HCT116 (cell line): Measurements from ENCODE around the gene TRAT1. TPM values are rescaled to one million over a fixed set of nuclear protein-coding genes. Genes with fewer than 3 reads are reported as not detected.

Experiments used
- ATAC-seq: fragments of 200-7000 bp; cut with Tn5 transposase; 2 replicates; pipeline ENCODE4 v1.9.1; 2020; ENCODE audit warnings: mild to moderate bottlenecking, moderate library complexity
- Bru-seq: library from RNA; stranded (reverse); fragments of 400-500 nt; gene quantifications from one replicate; lab custom pipeline; 2021; lab: Mats Ljungman, UMichigan
- BruChase-seq, 2 experiments: library from RNA; stranded (reverse); fragments of 400-500 nt; gene quantifications; one replicate each; lab custom pipeline; 2021; lab: Mats Ljungman, UMichigan
- BruUV-seq: library from RNA; stranded (reverse); fragments of 400-500 nt; replicated peaks from 2 replicates; lab custom pipeline; 2021; lab: Mats Ljungman, UMichigan
- CTCF ChIA-PET: fragments of 300-600 bp; sonication (Branson Sonifier 250); formaldehyde crosslinking; loops from one replicate; lab custom pipeline; 2021; ENCODE audit warnings: antibody characterized with exemption; lab: Charles Lee
- POLR2A ChIA-PET: fragments of 300-600, 350-600 bp; sonication (Branson Sonifier 250); formaldehyde crosslinking; loops from one replicate; lab custom pipeline; 2021; ENCODE audit warnings: antibody characterized with exemption; lab: Charles Lee
- RAD21 ChIA-PET, 2 experiments: fragments of 300-600 bp; sonication (Branson Sonifier 250); formaldehyde crosslinking; loops; one replicate each; lab custom pipeline; 2023; ENCODE audit warnings: low total read pairs in 2 of 2; ENCODE audit not compliant: uncharacterized antibody in 2 of 2, unreplicated experiment in 2 of 2, low non-redundant PET in 1 of 2; lab: Charles Lee
- DNase-seq: peaks from one replicate; pipeline ENCODE4 v3.0.0-alpha.2; 2010; ENCODE audit warnings: low read depth, low spot score
- H2AFZ ChIP-seq: fragments of 200-600 bp; shearing (Covaris generic), sonication (generic); 2 replicates; pipeline ENCODE4 v1.6.1; 2017; ENCODE audit warnings: low read depth, mixed run types, mixed read lengths, antibody characterized with exemption, low read length; ENCODE audit not compliant: poor library complexity, severe bottlenecking
- H3K27ac ChIP-seq: 2 replicates; pipeline ENCODE4 v1.5.1; 2012; ENCODE audit warnings: low read depth, low read length
- H3K27me3 ChIP-seq: fragments of 200-600 bp; sonication (generic); 2 replicates; pipeline ENCODE4 v1.6.1; 2016; ENCODE audit warnings: mixed run types, low read length, mixed read lengths; ENCODE audit not compliant: insufficient read depth
- H3K36me3 ChIP-seq, 2 experiments: fragments of 200-500 bp in 1 of 2; fragments of 200-600 bp in 1 of 2; sonication (Bioruptor generic) in 1 of 2; sonication (generic) in 1 of 2; 2 replicates each; pipeline versions ENCODE4 v1.5.1 to v1.6.1; 2014 to 2016; ENCODE audit warnings: low read length in 2 of 2, inconsistent platforms in 1 of 2, mixed read lengths in 1 of 2, mixed run types in 1 of 2; ENCODE audit not compliant: insufficient read depth in 2 of 2, control insufficient read depth in 1 of 2
- H3K4me1 ChIP-seq, 2 experiments: fragments of 200-600 bp in 1 of 2; sonication (generic) in 1 of 2; 2 replicates each; pipeline versions ENCODE4 v1.5.1 to v1.6.1; 2012 to 2017; ENCODE audit warnings: low read length in 2 of 2, inconsistent platforms in 1 of 2, mild to moderate bottlenecking in 1 of 2, mixed read lengths in 1 of 2, mixed run types in 1 of 2, moderate library complexity in 1 of 2; ENCODE audit not compliant: insufficient read depth in 2 of 2, control insufficient read depth in 1 of 2
- H3K4me2 ChIP-seq: fragments of 200-600 bp; sonication (generic); 2 replicates; pipeline ENCODE4 v1.6.1; 2017; ENCODE audit warnings: mixed run types, low read length, mixed read lengths
- H3K4me3 ChIP-seq, 2 experiments: fragments of 200-600 bp in 1 of 2; sonication (generic) in 1 of 2; replicated peaks in 1 of 2; 2 replicates each; pipeline ENCODE4 v1.5.1; 2011 to 2016; ENCODE audit warnings: low read length in 2 of 2, control low read depth in 1 of 2, low read depth in 1 of 2, mild to moderate bottlenecking in 1 of 2, mixed read lengths in 1 of 2, mixed run types in 1 of 2
- H3K79me2 ChIP-seq: fragments of 200-600 bp; sonication (generic); 2 replicates; pipeline ENCODE4 v1.6.1; 2017; ENCODE audit warnings: mild to moderate bottlenecking, mixed run types, low read length, moderate library complexity, mixed read lengths; ENCODE audit not compliant: insufficient read depth
- H3K9ac ChIP-seq: fragments of 200-600 bp; sonication (generic); 2 replicates; pipeline ENCODE4 v1.6.1; 2016; ENCODE audit warnings: low read length, mixed read lengths
- H3K9me2 ChIP-seq: fragments of 200-600 bp; sonication (generic), shearing (Covaris generic); 2 replicates; pipeline ENCODE4 v1.6.1; 2017; ENCODE audit warnings: mixed run types, mild to moderate bottlenecking, moderate library complexity; ENCODE audit not compliant: insufficient read depth
- H3K9me3 ChIP-seq, 2 experiments: fragments of 200-500 bp in 1 of 2; fragments of 200-600 bp in 1 of 2; sonication (Bioruptor generic) in 1 of 2; sonication (generic) in 1 of 2; 2 replicates each; pipeline ENCODE4 v1.6.1; 2014 to 2017; ENCODE audit warnings: low read length in 2 of 2, mixed read lengths in 2 of 2, inconsistent platforms in 1 of 2, low read depth in 1 of 2, mild to moderate bottlenecking in 1 of 2, mixed run types in 1 of 2, moderate library complexity in 1 of 2; ENCODE audit not compliant: control insufficient read depth in 1 of 2, insufficient read depth in 1 of 2
- H4K20me1 ChIP-seq: fragments of 200-600 bp; sonication (generic), shearing (Covaris generic); 2 replicates; pipeline ENCODE4 v1.6.1; 2017; ENCODE audit warnings: mixed run types, mild to moderate bottlenecking, moderate library complexity; ENCODE audit not compliant: insufficient read depth
- CBX3 ChIP-seq: IDR thresholded peaks from 2 replicates; pipeline ENCODE4 v1.6.1; 2012; ENCODE audit warnings: low read depth
- EZH2phosphoT487 ChIP-seq: fragments of 200-600 bp; IDR thresholded peaks from 2 replicates; pipeline ENCODE4 v1.6.1; 2018; ENCODE audit warnings: antibody characterized with exemption, borderline replicate concordance
- FOSL1 ChIP-seq: IDR thresholded peaks from 2 replicates; pipeline ENCODE4 v1.6.1; 2012; ENCODE audit warnings: low read depth
- POLR2A ChIP-seq: IDR thresholded peaks from 2 replicates; pipeline ENCODE4 v1.7.0; 2011; ENCODE audit warnings: borderline replicate concordance; ENCODE audit not compliant: insufficient read depth, insufficient read length; ENCODE audit errors: extremely low read depth
- POLR2AphosphoS5 ChIP-seq: IDR thresholded peaks from 2 replicates; pipeline ENCODE4 v1.6.1; 2011; ENCODE audit warnings: mild to moderate bottlenecking, low read depth, low read length, moderate library complexity
- SRF ChIP-seq: IDR thresholded peaks from 2 replicates; pipeline ENCODE4 v1.6.1; 2012; ENCODE audit warnings: low read depth
- TCF7L2 ChIP-seq: IDR thresholded peaks from 2 replicates; pipeline ENCODE4 v1.7.0; 2011; ENCODE audit warnings: borderline replicate concordance, inconsistent platforms; ENCODE audit not compliant: insufficient read depth, insufficient read length; ENCODE audit errors: extremely low read depth
- YY1 ChIP-seq: IDR thresholded peaks from 2 replicates; pipeline ENCODE4 v1.6.1; 2011; ENCODE audit warnings: low read length, low read depth, moderate library complexity, mild to moderate bottlenecking; ENCODE audit not compliant: insufficient replicate concordance; ENCODE audit errors: extremely low read depth
- ZNF274 ChIP-seq: fragments of 200-500 bp; sonication (Bioruptor generic); IDR thresholded peaks from 2 replicates; pipeline ENCODE4 v1.6.1; 2014; ENCODE audit warnings: mild to moderate bottlenecking, low read depth, low read length, inconsistent platforms
- intact Hi-C: fragments of 100-400 bp; cut with micrococcal nuclease; formaldehyde crosslinking; loops from 2 replicates; pipeline ENCODE4 v1.10.0; 2022
- long read RNA-seq: library from polyadenylated mRNA; unstranded; transcript quantifications from one replicate; pipeline ENCODE4 v2.0.0, GENCODE V29; 2021; ENCODE audit not compliant: unreplicated experiment
- polyA plus RNA-seq: library from polyadenylated mRNA; unstranded; fragments of >200 nt; gene quantifications from 2 replicates; pipeline ENCODE4 v1.2.1, GENCODE V29; 2012; ENCODE audit warnings: missing spikeins
- total RNA-seq: library from RNA; stranded (reverse); gene quantifications from one replicate; pipeline ENCODE4 v1.2.1, GENCODE V29; 2021; ENCODE audit not compliant: unreplicated experiment
- TF ChIP-seq, protein P1 (sequence below): IDR thresholded peaks from 2 replicates; pipeline ENCODE4 v1.6.1; 2012
- TF ChIP-seq, protein P2 (sequence below), 3 experiments: fragments of 200-600 bp in 1 of 3; sonication (generic) in 1 of 3; IDR thresholded peaks in 2 of 3; conservative IDR thresholded peaks in 1 of 3; 2 replicates each; pipeline ENCODE4 v1.5.1; 2012 to 2017; ENCODE audit warnings: low read depth in 2 of 3, low read length in 2 of 3, antibody characterized with exemption in 1 of 3, borderline replicate concordance in 1 of 3, control low read depth in 1 of 3, mild to moderate bottlenecking in 1 of 3, mixed read lengths in 1 of 3, mixed run types in 1 of 3, moderate library complexity in 1 of 3; ENCODE audit not compliant: insufficient read depth in 1 of 3

The TRAT1 gene, protein sequence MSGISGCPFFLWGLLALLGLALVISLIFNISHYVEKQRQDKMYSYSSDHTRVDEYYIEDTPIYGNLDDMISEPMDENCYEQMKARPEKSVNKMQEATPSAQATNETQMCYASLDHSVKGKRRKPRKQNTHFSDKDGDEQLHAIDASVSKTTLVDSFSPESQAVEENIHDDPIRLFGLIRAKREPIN
- total RNA-seq (not detected), Bru-seq, nascent RNA (not detected), BruChase-seq, experiment 1, labeled RNA remaining after a 6-hour chase (not detected), BruChase-seq, experiment 2, labeled RNA remaining after a 2-hour chase (not detected)
- polyA plus RNA-seq = not detected in 2 replicates
- long read RNA-seq = 0 reads

DNA sequence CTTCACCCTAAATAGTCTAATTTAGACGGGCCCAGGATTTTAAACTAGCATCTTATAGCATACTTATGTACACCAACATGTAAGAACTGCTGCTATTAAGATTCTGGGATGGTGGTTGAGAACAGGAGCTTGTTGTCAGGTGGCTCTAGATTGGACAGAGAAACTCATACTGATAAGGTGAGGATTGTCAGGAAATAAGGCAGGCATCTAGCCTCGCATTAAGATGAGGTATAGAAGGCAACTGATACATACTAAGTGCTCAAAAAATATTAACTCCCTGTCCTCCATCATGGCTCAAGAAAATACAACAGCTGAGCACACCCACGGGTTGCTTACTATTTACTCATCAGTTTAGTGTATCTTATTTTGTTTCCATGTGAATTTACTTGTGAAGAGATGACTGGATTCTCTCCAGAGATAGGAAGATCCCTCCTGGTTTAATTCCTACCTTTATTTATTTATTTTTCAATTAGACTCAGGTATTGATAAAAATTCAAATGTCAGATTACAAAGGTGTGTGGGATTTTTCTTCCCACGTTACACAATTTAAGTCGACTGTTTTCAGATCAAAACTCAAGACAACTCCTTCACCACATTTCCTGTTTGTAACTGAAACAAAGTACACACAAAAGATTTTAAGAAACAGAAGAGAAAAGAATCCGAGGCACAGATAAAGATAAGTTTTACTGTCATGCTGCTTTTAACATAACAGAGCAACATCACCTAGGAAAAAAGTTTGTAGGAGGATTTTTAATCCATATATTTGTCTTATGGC, at the start of gene TRAT1:
Gene TRAT1 (plus strand): TSS at position 664 of the 775 bp plus-strand sequence. CDS start 142 bp downstream, outside the sequence.
- ATAC-seq = no peak
- Histone ChIP-seq H3K9ac (no peak within 1 kb of the TSS), H3K4me1 (no peaks in the 10 kb centered on the region), H3K9me3 (no peaks in the 10 kb centered on the region), H4K20me1 (no peaks in the 10 kb centered on the region), H2AFZ (no peak within 1 kb of the TSS), H3K4me2 (no peak within 1 kb of the TSS), H3K27me3 (no peaks in the 10 kb centered on the region), H3K36me3 (no peaks in the 10 kb centered on the region), H3K9me2 (no peaks in the 10 kb centered on the region), H3K27ac (no peak within 1 kb of the TSS), H3K4me3 (no peak within 1 kb of the TSS), H3K79me2 (no peaks in the 10 kb centered on the region)
- intact Hi-C loops = no loop called here
- CTCF ChIA-PET = no interaction called here
- no TSS peak for BruUV-seq
- RAD21 ChIA-PET = no interaction called here
- no peak for DNase-seq
- POLR2A ChIA-PET = no interaction called here
- TF ChIP-seq ZNF274 (no peak), POLR2A (no peak), CBX3 (no peak), POLR2AphosphoS5 (no peak), FOSL1 (no peak), EZH2phosphoT487 (no peak), SRF (no peak), YY1 (no peak), TCF7L2 (no peak)
- TF ChIP-seq, protein P1, sequence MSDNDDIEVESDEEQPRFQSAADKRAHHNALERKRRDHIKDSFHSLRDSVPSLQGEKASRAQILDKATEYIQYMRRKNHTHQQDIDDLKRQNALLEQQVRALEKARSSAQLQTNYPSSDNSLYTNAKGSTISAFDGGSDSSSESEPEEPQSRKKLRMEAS = no peak
- TF ChIP-seq, protein P2, sequence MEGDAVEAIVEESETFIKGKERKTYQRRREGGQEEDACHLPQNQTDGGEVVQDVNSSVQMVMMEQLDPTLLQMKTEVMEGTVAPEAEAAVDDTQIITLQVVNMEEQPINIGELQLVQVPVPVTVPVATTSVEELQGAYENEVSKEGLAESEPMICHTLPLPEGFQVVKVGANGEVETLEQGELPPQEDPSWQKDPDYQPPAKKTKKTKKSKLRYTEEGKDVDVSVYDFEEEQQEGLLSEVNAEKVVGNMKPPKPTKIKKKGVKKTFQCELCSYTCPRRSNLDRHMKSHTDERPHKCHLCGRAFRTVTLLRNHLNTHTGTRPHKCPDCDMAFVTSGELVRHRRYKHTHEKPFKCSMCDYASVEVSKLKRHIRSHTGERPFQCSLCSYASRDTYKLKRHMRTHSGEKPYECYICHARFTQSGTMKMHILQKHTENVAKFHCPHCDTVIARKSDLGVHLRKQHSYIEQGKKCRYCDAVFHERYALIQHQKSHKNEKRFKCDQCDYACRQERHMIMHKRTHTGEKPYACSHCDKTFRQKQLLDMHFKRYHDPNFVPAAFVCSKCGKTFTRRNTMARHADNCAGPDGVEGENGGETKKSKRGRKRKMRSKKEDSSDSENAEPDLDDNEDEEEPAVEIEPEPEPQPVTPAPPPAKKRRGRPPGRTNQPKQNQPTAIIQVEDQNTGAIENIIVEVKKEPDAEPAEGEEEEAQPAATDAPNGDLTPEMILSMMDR (IDR thresholded peaks at IDR 0.05 in 2 of 3, conservative IDR thresholded peaks at IDR 0.05 in 1 of 3; ENCODE audit: borderline replicate concordance in 1 of 3, insufficient read depth in 1 of 3, low read depth in 2 of 3, low read length in 2 of 3) = no peak
